ENCODE results near the gene CALY.
"Not testable (repeated sequence)": the region's sequence is repeated elsewhere in the genome, so short reads cannot be mapped to it uniquely, and the experiment has no call there.

CALY gene

GRCh38 chr10:133327651-133328357 lies 8.9 kb downstream of the CALY start:
- TF ChIP-seq, protein P1, sequence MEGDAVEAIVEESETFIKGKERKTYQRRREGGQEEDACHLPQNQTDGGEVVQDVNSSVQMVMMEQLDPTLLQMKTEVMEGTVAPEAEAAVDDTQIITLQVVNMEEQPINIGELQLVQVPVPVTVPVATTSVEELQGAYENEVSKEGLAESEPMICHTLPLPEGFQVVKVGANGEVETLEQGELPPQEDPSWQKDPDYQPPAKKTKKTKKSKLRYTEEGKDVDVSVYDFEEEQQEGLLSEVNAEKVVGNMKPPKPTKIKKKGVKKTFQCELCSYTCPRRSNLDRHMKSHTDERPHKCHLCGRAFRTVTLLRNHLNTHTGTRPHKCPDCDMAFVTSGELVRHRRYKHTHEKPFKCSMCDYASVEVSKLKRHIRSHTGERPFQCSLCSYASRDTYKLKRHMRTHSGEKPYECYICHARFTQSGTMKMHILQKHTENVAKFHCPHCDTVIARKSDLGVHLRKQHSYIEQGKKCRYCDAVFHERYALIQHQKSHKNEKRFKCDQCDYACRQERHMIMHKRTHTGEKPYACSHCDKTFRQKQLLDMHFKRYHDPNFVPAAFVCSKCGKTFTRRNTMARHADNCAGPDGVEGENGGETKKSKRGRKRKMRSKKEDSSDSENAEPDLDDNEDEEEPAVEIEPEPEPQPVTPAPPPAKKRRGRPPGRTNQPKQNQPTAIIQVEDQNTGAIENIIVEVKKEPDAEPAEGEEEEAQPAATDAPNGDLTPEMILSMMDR (IDR thresholded peaks at IDR 0.05; ENCODE audit: borderline replicate concordance, insufficient read depth, low read depth, low read length): no peak

GRCh38 chr10:133326745-133327650 lies 9.7 kb downstream of the CALY start:
- no peak overlapping the region for H3K4me3 ChIP-seq (ENCODE audit: low read depth, low read length)
- TF ChIP-seq, protein P1 (IDR thresholded peaks at IDR 0.05; ENCODE audit: borderline replicate concordance, insufficient read depth, low read depth, low read length): no peak

More at GRCh38 chr10:133327651-133328357, 8.9 kb downstream of the CALY start:
- H3K4me3 ChIP-seq (ENCODE audit: low read depth, low read length): no peak overlapping the region

- TF ChIP-seq, protein P1 (IDR thresholded peaks at IDR 0.05; ENCODE audit: borderline replicate concordance, insufficient read depth, low read depth, low read length): no peak
- H3K4me3 ChIP-seq (ENCODE audit: low read depth, low read length): no peak overlapping the region
Measured at GRCh38 chr10:133326223-133326551, 10.5 kb downstream of the CALY start.

GRCh38 chr10:133325440-133326222 lies 11.1 kb downstream of the CALY start:
- TF ChIP-seq, protein P1 (IDR thresholded peaks at IDR 0.05; ENCODE audit: borderline replicate concordance, insufficient read depth, low read depth, low read length): no peak
- H3K4me3 ChIP-seq (ENCODE audit: low read depth, low read length): no peak overlapping the region

DNA sequence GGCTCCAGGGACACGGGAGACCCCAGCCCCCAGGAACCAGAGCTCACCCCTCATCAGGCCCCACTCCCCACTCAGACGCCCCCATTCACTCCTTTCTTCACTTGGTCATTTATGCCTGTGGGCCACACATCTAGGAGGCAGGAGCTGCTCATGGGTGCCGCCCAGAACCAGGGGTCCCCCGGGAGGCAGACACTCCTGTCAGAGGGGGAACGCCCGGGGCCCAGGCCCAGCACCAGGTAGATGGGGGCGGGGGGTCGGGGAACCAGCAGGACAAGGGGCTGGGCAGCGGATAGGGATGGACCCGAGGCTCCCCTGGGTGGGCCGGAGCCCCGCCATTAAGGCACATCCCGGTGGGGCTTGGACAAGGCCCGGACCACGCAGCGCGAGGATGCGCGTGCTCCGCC lies 11.8 kb downstream of the CALY start:
- TF ChIP-seq, protein P1 (IDR thresholded peaks at IDR 0.05; ENCODE audit: borderline replicate concordance, insufficient read depth, low read depth, low read length): no peak
- no peak overlapping the region for H3K4me3 ChIP-seq (ENCODE audit: low read depth, low read length)

DNA sequence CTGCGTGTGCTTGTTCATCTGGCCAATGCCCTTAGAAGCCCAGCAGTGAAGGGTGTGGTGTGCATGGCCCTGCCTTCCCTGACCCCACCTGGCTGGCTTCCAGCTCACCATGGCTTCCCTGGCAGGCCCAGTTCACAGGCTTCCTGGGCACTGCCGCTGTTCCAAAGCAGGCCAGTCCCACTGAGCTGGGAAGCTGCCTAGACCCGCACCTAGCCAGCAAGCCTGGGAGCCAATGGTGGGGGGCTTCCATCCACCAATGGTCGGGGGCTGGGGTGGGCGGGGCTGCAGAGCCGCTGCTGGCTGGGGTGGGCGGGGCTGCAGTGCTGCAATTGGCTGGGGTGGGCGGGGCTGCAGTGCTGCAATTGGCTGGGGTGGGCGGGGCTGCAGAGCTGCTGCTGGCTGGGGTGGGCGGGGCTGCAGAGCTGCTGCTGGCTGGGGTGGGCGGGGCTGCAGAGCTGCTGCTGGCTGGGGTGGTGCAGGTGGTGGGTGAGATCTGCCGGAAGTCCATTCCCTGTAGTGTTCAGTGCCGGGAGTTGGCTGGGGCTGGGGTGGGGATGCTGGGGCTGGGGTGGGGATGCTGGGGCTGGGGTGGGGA lies 12.4 kb downstream of the CALY start:
- H3K4me3 ChIP-seq (ENCODE audit: low read depth, low read length): no peak overlapping the region
- TF ChIP-seq, protein P1 (IDR thresholded peaks at IDR 0.05; ENCODE audit: borderline replicate concordance, insufficient read depth, low read depth, low read length): no peak

- not testable (repeated sequence) for H3K4me3 ChIP-seq (ENCODE audit: low read depth, low read length)
Measured at GRCh38 chr10:133322064-133322709, 14.5 kb downstream of the CALY start.

DNA sequence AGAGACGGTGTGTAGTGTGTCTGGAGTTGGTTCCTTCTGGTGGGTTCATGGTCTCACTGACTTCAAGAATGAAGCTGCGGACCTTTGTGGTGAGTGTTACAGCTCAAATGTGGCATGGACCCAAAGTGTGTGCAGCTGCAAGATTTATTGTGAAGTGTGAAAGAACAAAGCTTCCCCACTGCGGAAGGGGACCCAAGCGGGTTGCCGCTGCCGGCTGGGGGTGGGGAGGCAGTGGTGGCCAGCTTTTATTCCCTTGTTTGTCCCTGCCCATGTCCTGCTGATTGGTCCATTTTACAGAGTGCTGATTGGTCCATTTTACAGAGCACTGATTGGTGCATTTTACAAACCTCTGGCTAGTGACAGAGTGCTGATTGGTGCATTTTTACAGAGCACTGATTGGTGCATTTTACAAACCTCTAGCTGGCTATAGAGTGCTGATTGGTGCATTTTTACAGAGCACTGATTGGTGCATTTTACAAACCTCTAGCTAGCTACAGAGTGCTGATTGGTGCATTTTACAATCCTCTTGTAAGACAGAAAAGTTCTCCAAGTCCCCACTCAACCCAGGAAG lies 15.8 kb downstream of the CALY start:
- not testable (repeated sequence) for H3K4me3 ChIP-seq (ENCODE audit: low read depth, low read length)

All from GM12875 (cell line).